HG03108 (cell line): Measurements from ENCODE around the gene CHST11.
A peak's percentile ranks its signal among the peaks of the same experiment; 100 is the strongest.
"Not testable (repeated sequence)": the region's sequence is repeated elsewhere in the genome, so short reads cannot be mapped to it uniquely, and the experiment has no call there.

ENCODE experiments used
- ATAC-seq: cut with Tn5 transposase; IDR thresholded peaks from one replicate; pipeline ENCODE4 v1.9.1; 2021; ENCODE audit warnings: moderate library complexity; ENCODE audit not compliant: unreplicated experiment

Gene CHST11

GRCh38 chr12:104555648-104556047 lies 98.9 kb downstream of the CHST11 start:
- no peak for ATAC-seq

DNA sequence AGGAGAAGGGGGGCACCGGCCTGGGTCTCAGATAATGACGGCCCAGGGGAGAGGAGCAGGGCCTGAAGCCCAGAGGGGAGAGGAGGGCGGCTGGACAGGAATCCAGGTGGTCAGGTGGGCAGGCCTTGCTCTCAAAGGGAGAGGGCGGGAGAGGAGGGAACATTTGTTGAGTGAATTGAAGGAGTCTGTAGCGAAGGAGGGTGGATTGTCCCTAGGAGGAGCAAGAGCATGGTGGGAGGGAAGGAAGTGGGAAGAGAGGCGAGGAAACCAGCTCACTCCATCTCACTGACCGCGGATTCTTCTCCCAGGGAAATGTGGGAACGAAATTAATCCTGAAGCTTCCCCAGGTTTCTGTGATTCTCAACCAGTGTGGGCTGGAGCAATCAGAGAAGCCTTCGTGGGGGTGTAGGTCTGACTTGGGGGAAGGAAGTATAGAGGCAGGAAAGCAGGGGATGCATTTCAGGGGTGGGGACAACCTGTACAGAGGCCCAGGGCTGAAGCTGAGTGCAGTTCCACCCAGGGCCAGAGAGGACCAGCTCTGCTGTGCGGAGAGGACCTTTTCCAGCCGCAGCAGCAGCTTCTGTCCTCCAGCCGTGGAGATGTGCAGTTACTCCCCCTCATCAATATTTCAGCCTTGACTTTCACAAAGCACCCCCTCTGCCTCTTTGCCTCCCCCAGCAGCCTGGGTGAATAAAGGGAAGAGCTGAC lies 100.9 kb downstream of the CHST11 start:
- ATAC-seq, result no peak

GRCh38 chr12:104560881-104561280 lies 104.1 kb downstream of the CHST11 start:
- ATAC-seq, result no peak

- ATAC-seq, result no peak
These were observed 106.0 kb downstream of the CHST11 start for GRCh38 chr12:104562763-104563162.

- ATAC-seq, result not testable (repeated sequence)
These were observed 107.9 kb downstream of the CHST11 start for GRCh38 chr12:104564662-104565061.

- no peak for ATAC-seq
These were observed 109.0 kb downstream of the CHST11 start for GRCh38 chr12:104565606-104566243.

- no peak for ATAC-seq
These were observed 109.7 kb downstream of the CHST11 start for GRCh38 chr12:104566244-104566993.

DNA sequence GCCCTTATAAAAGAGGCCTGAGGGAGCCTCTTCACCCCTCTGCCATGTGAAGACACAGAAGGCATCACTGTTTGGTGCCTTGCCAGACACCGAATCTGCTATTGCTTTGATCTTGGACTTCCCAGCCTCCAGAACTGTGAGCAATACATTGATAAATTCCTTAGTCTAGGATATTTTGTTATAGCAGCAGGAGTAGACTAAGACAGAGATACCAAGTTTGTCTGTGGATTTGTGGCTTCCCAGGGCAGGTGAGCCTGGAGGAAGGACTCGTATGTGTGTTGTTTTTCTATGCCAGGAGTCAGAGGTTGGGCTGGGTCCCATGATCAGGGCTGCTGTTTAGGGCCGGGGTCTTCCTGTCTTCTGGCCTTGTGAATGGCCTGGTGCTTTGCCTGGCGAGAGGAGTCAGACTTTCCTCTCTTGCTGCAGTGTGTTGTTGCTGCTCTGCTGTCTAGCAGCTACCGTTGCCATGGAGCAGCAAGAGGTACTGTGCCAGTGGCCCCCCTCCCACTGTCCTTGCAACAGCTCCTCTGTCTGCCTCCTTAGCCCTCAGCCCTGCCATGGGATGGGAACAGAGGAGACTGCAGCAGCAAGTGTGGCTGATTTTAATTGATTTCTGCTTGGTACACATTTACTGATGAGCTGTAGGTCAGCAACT lies 111.2 kb downstream of the CHST11 start:
- ATAC-seq, result no peak

DNA sequence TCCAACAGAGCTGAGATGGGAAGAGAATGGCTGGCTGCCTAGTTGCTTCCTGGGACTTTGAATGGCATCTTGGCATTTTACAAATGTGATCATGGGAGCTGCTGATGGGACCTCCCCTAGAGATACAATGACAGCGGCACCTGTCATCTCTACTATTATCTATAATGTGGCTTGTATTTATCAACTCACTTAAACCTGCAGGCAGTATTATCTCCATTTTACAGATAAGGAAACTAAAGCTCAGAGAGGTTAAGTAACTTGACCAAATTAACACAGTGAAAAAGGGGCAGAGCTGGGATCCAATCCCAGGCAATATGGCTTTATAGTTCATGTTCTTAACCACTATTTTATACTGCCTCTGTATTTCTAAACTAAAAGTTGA lies 111.7 kb downstream of the CHST11 start:
- ATAC-seq, result no peak

DNA sequence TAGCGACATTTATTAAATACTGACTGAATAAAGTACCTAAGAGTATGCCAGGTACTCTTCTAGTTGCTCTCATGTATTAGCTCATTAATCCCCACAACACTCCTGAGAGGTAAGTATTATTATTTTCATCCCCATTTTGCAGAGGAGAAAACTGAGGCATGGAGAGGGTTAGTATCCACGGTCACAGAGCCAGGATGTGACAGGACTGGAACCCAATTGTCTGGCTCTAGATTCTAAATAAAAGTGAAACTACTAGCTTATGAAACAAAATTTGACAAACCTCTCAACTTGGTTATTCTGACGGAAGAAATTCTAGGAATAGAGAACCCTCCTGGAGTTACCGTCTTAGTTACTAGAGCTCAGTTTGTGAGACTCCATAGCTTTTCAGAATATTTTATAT lies 112.2 kb downstream of the CHST11 start:
- ATAC-seq, result no peak

DNA sequence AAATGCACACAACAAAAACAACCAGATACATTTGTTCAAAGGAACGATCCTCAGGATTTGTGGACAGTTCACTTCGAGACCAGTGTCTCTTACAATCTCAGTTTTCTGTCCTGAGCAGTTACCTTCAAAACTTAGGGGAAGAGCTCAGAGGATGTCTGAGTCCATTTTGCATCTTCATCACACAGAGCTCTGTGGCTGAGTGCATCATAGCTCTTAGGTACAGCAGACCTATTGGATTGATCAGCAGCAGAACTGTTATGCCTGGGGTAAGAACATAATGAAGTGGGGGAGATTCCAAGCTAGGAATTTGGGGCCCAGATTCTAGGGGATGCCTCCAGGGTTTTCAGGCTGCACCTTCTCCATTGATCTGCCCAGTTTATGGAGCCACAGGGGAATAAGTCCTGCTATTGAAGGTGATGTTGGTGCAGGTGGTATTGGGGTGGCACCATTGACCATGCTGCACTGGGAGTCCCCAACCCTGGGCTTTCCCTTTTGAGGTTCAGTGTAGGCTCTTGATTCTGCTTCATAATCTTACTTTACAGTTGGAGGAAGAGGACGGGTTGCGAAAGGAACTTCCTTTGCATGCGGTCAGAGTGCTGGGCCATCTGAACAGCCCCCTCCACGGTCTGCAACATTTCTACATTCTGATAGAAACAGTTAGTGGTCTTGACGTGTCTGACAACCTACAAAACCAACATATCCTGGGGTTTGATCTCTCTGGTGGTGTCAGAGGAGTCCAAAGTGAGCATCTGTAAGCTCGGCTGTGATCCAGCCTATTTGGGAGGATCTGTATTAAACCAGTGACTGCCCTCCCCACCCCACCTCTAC lies 112.8 kb downstream of the CHST11 start:
- peak; percentile 89 for ATAC-seq

DNA sequence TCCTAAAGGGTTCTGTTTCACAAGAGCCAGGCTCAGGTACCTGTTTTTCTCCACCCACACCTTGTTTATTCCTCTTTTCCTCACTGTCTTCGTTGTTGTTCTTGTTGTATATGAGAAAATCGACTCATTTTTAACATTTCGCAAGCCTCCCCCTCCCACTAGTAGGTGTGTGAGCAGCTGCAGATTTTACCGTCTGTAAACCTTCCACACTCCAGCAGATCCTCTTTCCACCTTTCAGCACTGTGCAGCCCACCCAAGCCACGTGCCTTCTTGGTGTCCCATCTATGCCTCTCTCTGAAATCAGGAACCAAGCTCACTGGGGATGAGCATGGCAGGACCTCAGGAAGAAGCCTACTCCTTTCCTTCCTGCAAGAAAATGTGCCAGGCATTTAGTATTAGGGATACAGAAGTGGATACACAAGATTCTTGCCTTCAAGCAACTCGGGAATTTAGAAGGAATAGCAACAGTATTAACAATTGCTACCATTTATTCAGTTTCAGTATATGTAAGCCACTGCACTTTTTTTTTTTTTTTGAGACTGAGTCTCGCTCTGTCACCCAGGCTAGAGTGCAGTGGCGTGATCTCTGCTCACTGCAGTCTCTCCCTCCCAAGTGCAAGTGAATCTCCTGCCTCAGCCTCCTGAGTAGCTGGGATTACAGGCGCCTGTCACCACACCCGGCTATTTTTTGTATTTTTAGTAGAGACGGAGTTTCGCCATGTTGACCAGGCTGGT lies 113.6 kb downstream of the CHST11 start:
- ATAC-seq, result peak; percentile 13

DNA sequence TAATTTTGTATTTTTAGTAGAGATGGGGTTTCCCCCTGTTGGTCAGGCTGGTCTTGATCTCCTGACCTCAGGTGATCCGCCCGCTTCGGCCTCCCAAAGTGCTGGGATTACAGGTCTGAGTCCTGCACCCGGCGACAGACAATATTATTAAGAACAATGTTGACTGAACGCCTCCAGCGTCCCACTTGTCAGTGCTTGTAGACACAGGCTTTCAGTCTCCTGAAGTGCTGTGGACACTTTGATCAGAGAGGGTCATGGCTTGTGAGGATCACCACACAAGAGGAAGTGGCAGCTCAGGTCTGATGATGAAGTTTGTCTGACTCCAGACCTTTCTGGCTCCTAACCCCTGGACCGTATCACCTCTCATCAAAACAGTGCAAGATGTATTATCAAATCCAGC lies 114.6 kb downstream of the CHST11 start:
- ATAC-seq, result no peak

- not testable (repeated sequence) for ATAC-seq
These were observed 117.6 kb downstream of the CHST11 start for GRCh38 chr12:104574353-104574752.

- ATAC-seq, result not testable (repeated sequence)
These were observed 118.0 kb downstream of the CHST11 start for GRCh38 chr12:104574758-104575157.

- ATAC-seq, result no peak
These were observed 118.9 kb downstream of the CHST11 start for GRCh38 chr12:104575442-104576186.

GRCh38 chr12:104576187-104576778 lies 119.5 kb downstream of the CHST11 start:
- no peak for ATAC-seq

GRCh38 chr12:104576980-104577580 lies 120.3 kb downstream of the CHST11 start:
- no peak for ATAC-seq
